ENCODE data around the gene MMP17. TPM values are rescaled to one million over a fixed set of nuclear protein-coding genes. Genes with fewer than 3 reads are reported as not detected.

The MMP17 gene
- total and polyA plus RNA-seq, 4 donors = 0.17 to 0.37 (median 0.24) TPM; not detected in 1

DNA sequence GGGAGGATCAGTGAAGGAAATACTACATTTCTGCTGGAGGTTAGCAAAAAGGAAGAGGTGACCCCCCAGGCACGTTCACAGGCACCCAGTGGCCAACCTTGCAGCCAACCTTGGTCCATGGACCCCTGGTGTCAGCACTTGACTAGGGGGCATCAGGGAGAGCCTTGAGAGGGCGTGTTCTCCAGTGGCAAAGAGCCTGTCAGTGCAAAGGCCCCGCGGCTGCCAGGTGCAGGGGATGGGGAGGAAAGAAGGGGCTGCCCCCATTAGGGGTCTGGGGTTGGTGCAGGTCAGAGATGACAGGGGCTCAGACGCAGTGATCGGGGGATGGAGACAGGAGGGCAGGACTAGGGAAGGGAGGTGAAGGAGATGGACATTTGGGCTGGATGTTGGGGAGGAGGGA, 43.5 kb downstream of the MMP17 start:
- no peaks in the 10 kb centered on the region for H3K4me1 ChIP-seq (ENCODE audit: control insufficient read depth in 4 of 4, insufficient read depth in 4 of 4, low read length in 3 of 4)
- no peaks in the 10 kb centered on the region for H3K36me3 ChIP-seq (ENCODE audit: control insufficient read depth in 4 of 4, insufficient read depth in 3 of 4, low read depth in 1 of 4, low read length in 3 of 4)
- TF ChIP-seq, protein P1, sequence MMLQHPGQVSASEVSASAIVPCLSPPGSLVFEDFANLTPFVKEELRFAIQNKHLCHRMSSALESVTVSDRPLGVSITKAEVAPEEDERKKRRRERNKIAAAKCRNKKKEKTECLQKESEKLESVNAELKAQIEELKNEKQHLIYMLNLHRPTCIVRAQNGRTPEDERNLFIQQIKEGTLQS (IDR thresholded peaks at IDR 0.05) = no peak
- TF ChIP-seq, protein P2, sequence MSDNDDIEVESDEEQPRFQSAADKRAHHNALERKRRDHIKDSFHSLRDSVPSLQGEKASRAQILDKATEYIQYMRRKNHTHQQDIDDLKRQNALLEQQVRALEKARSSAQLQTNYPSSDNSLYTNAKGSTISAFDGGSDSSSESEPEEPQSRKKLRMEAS (IDR thresholded peaks at IDR 0.05) = no peak
- TF ChIP-seq RAD21 (IDR thresholded peaks at IDR 0.05) = no peak
- TF ChIP-seq, protein P3, sequence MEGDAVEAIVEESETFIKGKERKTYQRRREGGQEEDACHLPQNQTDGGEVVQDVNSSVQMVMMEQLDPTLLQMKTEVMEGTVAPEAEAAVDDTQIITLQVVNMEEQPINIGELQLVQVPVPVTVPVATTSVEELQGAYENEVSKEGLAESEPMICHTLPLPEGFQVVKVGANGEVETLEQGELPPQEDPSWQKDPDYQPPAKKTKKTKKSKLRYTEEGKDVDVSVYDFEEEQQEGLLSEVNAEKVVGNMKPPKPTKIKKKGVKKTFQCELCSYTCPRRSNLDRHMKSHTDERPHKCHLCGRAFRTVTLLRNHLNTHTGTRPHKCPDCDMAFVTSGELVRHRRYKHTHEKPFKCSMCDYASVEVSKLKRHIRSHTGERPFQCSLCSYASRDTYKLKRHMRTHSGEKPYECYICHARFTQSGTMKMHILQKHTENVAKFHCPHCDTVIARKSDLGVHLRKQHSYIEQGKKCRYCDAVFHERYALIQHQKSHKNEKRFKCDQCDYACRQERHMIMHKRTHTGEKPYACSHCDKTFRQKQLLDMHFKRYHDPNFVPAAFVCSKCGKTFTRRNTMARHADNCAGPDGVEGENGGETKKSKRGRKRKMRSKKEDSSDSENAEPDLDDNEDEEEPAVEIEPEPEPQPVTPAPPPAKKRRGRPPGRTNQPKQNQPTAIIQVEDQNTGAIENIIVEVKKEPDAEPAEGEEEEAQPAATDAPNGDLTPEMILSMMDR (IDR thresholded peaks at IDR 0.05; ENCODE audit: low read depth, low read length, missing input control) = no peak
- no peak for TF ChIP-seq YY1 (IDR thresholded peaks at IDR 0.05)
- no peak overlapping the region for H3K27ac ChIP-seq (ENCODE audit: low read depth in 1 of 2, low read length in 2 of 2)
- WGBS = 95% methylated on average over 6 of the region's 6 CpGs
- H3K27me3 ChIP-seq (ENCODE audit: control insufficient read depth in 4 of 4, insufficient read depth in 4 of 4, low read length in 3 of 4) = no peaks in the 10 kb centered on the region
- H3K4me3 ChIP-seq (ENCODE audit: low read depth in 1 of 3, low read length in 3 of 3) = no peak overlapping the region
- H3K9ac ChIP-seq (ENCODE audit: low read depth in 1 of 2, low read length in 2 of 2) = no peak overlapping the region
- no peak for DNase-seq (ENCODE audit: low spot score)
- no peaks in the 10 kb centered on the region for H3K9me3 ChIP-seq (ENCODE audit: control insufficient read depth in 4 of 4, low read length in 3 of 4)

DNA sequence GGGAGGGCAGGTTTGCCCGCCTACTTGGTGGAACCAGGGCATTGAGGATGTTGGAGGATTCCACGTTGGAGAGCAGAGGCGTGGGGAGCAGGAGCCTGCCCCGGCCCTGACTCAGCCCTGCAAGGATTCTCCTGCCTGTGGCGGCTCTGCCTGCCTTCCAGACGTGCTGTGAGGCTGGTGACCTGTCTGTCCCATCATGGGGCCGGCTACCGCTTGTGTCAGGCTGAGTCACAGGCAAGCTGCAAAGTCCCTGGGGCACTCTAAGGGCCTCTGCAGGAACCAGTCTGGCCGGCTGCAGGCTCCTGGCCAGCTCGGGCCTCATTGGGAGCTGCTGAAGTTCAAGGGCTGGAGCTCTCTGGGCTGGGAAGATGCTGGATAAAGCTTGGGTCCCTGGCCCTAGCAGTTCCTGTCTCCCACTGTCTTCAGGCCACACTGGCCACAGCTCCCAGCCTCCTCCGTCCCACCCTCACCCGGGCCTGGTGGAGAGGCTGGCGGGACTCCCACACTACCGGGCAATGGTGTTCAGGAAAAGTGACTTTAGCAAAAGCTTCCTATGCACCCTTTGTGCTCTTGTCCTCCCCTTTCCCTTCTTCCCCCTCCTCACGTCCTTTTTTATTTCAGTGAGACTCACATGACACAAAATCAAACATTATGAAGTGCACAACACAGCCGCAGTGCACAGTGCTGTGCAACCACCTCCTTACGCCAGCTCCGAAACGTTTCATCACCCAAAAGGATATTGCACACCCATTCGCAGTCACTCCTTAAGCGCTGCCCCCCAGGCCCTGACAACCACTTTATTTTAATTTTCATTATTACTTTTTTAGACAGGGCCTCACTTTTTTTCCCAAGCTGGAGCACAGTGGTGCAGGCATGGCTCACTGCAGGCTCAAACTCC, 44.2 kb downstream of the MMP17 start:
- 85% methylated on average over 21 of the region's 21 CpGs for WGBS
- H3K4me1 ChIP-seq (ENCODE audit: control insufficient read depth in 4 of 4, insufficient read depth in 4 of 4, low read length in 3 of 4) = no peaks in the 10 kb centered on the region
- H3K27ac ChIP-seq (ENCODE audit: low read depth in 1 of 2, low read length in 2 of 2) = no peak overlapping the region
- no peak for DNase-seq (ENCODE audit: low spot score)
- TF ChIP-seq, protein P3 (IDR thresholded peaks at IDR 0.05; ENCODE audit: low read depth, low read length, missing input control) = no peak
- TF ChIP-seq HNF4A (conservative IDR thresholded peaks at IDR 0.05) (no peak), GABPA (IDR thresholded peaks at IDR 0.05 in 1 of 2, conservative IDR thresholded peaks at IDR 0.05 in 1 of 2) (no peak), HNF4G (IDR thresholded peaks at IDR 0.05) (no peak), TAF1 (conservative IDR thresholded peaks at IDR 0.05) (no peak)
- TF ChIP-seq, protein P2 (IDR thresholded peaks at IDR 0.05) = no peak
- H3K9me3 ChIP-seq (ENCODE audit: control insufficient read depth in 4 of 4, low read length in 3 of 4) = no peaks in the 10 kb centered on the region
- no peaks in the 10 kb centered on the region for H3K27me3 ChIP-seq (ENCODE audit: control insufficient read depth in 4 of 4, insufficient read depth in 4 of 4, low read length in 3 of 4)
- no peak overlapping the region for H3K4me3 ChIP-seq (ENCODE audit: low read depth in 1 of 3, low read length in 3 of 3)
- no peak overlapping the region for H3K9ac ChIP-seq (ENCODE audit: low read depth in 1 of 2, low read length in 2 of 2)
- no peaks in the 10 kb centered on the region for H3K36me3 ChIP-seq (ENCODE audit: control insufficient read depth in 4 of 4, insufficient read depth in 3 of 4, low read depth in 1 of 4, low read length in 3 of 4)

DNA sequence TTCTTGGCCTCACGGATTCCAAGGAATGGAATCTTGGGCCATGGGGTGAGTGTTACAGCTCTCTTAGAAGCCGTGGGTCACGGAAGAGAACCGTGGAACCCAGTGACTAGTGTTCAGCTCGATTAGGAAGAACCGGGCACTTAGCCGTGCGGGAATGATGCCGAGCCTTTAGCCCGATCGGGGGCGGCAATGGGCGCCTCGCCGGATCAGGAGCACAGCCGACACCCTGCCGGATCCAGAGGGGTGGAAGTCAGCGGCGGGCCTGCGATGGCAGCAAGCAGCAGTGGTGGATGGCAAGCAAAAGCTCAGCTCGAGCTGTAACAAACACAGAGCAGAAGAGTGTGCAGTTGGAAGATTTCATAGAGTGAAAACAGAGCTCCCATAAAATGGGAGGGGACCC, 45.1 kb downstream of the MMP17 start:
- Histone ChIP-seq H3K36me3 (ENCODE audit: control insufficient read depth in 4 of 4, insufficient read depth in 3 of 4, low read depth in 1 of 4, low read length in 3 of 4) (no peaks in the 10 kb centered on the region), H3K4me1 (ENCODE audit: control insufficient read depth in 4 of 4, insufficient read depth in 4 of 4, low read length in 3 of 4) (no peaks in the 10 kb centered on the region), H3K9ac (ENCODE audit: low read depth in 1 of 2, low read length in 2 of 2) (no peak overlapping the region), H3K4me3 (ENCODE audit: low read depth in 1 of 3, low read length in 3 of 3) (no peak overlapping the region), H3K9me3 (ENCODE audit: control insufficient read depth in 4 of 4, low read length in 3 of 4) (no peaks in the 10 kb centered on the region), H3K27ac (ENCODE audit: low read depth in 1 of 2, low read length in 2 of 2) (no peak overlapping the region), H3K27me3 (ENCODE audit: control insufficient read depth in 4 of 4, insufficient read depth in 4 of 4, low read length in 3 of 4) (no peaks in the 10 kb centered on the region)
- DNase-seq (ENCODE audit: low spot score) = no peak
- WGBS = 96% methylated on average over 21 of the region's 21 CpGs
- TF ChIP-seq, protein P2 (IDR thresholded peaks at IDR 0.05) = no peak
- TF ChIP-seq GABPA (IDR thresholded peaks at IDR 0.05 in 1 of 2, conservative IDR thresholded peaks at IDR 0.05 in 1 of 2) (no peak), RXRA (IDR thresholded peaks at IDR 0.05) (no peak), EGR1 (IDR thresholded peaks at IDR 0.05; ENCODE audit: low read depth in 2 of 2) (no peak), JUND (IDR thresholded peaks at IDR 0.05) (no peak), FOXA2 (IDR thresholded peaks at IDR 0.05) (no peak), HNF4A (conservative IDR thresholded peaks at IDR 0.05) (no peak), HNF4G (IDR thresholded peaks at IDR 0.05) (no peak), NR2F2 (IDR thresholded peaks at IDR 0.05) (no peak)
- TF ChIP-seq, protein P4, sequence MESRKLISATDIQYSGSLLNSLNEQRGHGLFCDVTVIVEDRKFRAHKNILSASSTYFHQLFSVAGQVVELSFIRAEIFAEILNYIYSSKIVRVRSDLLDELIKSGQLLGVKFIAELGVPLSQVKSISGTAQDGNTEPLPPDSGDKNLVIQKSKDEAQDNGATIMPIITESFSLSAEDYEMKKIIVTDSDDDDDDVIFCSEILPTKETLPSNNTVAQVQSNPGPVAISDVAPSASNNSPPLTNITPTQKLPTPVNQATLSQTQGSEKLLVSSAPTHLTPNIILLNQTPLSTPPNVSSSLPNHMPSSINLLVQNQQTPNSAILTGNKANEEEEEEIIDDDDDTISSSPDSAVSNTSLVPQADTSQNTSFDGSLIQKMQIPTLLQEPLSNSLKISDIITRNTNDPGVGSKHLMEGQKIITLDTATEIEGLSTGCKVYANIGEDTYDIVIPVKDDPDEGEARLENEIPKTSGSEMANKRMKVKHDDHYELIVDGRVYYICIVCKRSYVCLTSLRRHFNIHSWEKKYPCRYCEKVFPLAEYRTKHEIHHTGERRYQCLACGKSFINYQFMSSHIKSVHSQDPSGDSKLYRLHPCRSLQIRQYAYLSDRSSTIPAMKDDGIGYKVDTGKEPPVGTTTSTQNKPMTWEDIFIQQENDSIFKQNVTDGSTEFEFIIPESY (IDR thresholded peaks at IDR 0.05) = no peak
